CD4-positive, alpha-beta T cell treated with Interleukin-21 for 1 hour (primary cell): Measurements from ENCODE around the gene ANO3.
"Not testable (repeated sequence)": the region's sequence is repeated elsewhere in the genome, so short reads cannot be mapped to it uniquely, and the experiment has no call there.

Experiments used
- DNase-seq: peaks from one replicate; pipeline ENCODE4 v3.0.0-alpha.2; 2020

The ANO3 gene

DNA sequence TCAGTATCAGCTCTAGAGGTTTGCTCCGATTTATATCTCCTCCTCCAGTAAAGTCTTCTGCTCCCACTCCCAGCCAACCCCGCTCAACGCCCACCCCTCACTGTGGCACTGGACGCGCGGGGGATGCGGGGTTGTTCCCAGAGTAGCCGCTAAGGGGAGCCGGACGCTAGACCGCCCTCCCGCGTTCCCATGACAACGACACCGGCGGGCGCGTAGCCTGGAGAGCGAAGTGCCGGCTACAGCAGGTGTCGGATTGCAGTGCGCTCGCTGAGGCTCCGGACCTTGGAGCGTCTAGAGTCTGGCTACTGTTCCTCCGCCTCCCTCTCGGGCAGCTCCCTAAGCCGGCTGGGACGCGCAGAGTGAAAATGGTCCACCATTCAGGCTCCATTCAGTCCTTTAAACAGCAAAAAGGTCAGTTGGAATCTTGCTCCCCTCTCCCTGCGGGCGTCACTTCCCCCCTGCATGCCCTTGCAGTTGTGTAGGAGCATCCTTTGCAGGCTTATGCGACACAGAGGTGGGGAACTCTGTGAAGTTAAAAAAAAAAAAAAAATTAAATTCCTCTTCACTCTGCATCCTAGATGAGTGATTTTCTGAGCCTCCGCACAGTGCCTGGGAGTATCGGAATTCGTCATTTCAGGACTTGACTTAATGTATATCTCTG is at the start of gene ANO3:
Gene ANO3, plus strand, starts transcription at position 220 of the 661 bp plus-strand sequence. Its CDS starts 146 bp downstream, at position 366.
- no peak for DNase-seq

DNA sequence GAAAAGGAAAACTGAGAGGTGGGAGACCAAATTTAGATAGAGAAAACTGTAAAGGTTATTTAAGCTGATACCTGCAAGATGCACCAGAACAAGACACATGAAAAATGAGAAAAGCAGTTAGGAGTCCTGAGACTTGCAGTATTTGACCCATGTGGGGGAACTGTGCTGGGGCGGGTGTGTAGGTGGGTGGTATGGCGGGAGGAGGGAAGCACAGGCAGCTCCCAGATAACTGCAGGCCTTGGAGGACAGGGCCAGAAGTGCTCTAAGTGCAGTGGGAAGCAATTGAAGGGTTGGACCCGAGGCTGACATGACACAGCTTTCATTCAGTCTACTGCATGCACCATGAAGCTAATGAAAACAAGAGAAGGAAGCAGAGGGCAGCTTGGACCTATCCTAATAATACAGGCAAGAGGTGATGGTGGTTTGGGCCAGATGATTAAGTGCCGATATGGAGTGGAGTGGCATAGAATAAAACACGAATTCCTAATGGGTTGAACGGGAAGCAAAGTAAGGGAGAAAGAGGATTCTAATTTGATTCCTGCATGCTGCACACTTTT is 48.0 kb upstream of the ANO3 start:
- DNase-seq, result no peak

DNA sequence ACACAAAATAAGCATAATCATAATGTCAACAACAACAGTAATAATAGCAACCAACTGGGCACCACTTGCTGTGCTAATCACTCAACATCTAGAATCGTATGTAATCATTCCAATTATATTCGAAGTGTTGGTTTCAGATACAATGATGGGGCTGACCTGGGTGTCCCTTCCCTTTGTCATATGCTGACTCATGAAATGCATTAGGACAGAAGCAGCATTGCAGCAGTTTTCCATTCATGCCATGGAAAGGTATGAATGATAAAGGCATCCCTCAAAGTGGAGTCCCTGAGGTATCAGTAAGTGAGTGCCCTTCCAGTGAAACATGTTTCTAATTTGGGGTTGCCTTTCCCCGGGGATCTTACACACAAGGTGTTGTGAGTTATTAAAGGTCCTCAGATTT is 46.3 kb upstream of the ANO3 start:
- no peak for DNase-seq

DNA sequence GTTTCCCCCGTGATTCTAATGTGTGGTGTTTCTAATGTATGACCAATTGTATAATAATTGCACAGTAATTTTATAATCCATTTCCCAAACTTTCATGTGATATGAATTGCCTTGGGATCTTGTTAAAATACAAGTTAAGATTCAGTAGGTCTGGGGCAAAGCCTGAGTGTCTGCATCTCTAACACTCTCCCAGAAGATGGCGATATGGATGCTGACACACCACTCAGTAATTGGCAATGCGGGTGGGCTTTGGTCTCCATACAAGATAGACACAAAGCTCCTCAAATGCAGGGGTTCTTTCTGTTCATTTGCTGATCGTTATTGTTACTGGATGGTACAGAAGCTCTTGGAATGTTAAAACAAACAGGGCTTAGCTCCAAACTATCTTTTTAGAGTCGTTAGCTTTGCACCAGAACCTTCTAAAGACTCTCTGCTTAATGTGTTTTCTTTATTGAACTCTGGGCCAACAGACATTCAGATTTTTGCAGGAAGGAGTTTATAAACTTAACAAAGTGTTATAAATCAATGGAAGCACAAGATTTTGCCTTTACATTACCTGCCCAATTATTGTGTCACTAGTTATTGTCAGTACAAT is 45.4 kb upstream of the ANO3 start:
- DNase-seq, result no peak

DNA sequence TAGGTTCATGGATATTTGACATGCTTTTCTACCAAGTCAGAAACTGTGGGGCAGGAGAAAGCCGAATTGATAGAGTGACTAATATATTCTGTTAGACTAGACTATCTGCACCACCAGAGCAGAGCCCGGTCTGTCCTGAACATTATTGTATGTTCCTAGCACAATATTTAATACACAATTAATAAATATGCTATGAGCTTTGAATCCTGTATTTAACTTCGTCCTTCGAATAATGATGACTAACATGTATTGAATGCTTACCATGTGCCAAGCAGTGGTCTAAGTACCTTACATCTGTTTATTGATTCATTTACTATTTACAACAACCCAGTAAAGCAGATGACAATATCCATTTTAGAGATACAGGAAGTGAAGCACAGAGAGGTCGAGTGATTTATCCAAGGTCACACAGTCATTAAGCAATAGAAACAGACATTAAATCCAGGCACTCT is 44.8 kb upstream of the ANO3 start:
- DNase-seq, result no peak

DNA sequence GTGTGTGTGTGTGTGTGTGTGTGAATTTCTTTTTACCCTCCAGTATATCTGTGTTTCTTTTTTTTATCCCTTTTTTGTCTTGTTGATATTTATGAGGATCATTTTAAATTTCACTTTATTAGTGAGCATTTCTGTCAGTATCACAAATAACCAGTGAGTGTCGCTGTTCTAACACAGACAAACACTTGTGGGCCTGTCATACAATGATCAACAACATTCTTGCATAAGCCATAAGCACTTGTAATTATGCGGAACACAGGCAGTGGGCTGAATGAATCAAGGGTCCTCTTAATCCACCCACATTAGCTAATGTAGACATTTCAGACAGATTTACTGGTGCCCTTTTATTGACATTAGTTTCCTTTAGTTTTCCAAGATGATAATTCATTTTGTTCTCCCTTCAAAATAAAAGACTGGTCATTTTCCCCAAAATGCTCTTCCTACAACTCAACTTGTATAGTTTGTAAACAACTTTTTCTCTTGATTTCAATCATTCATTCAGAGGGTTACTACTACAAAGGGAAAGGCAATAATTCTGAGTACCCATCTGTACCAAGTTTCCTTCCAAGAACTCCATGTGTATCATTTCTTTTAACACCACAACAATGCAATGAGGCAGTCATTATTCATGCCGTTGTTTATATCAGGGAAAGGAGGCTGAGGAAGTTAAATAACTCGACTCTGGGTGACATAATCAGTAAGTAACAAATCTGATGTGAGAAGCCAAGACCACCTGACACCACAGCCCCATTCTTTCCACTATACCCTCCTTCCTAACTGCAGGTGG is 34.5 kb upstream of the ANO3 start:
- no peak for DNase-seq

DNA sequence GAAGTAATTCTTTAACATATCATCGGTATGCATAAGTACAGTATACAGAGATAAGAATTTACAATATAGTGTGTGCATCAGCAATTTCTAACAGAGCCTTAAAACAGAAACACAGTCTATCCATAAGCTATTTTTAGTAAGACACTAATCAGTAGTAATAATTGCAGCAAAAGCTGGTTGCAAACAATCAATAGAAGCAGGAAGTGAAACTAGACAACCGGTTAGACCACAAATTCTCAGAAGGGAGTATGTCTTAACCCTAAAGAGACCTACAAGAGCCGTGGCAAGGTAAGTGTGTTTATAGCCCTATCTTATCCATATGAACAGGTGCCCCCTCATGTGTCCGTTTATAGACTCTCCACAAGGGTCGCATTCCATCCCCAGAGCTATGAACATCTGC is 15.6 kb upstream of the ANO3 start:
- DNase-seq, result not testable (repeated sequence)

DNA sequence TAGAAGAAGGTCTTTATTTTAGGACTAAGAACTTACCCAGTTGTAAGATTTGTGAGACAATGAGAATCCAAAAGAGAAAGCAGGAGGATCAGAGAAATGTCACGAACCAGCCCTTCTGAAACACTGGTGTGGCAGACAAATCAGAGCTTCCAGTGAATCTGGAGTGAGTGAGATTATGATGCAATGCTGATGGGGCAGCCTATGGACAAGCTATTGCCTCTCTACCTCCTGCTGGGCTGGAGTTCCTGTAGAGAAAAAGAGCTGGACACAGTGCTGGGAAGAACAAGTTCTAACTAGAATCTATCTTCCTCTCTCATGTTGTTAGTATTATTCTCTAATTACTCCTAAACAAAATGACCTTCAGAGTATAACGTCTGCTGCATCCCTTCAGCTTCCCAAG is 12.0 kb upstream of the ANO3 start:
- no peak for DNase-seq

DNA sequence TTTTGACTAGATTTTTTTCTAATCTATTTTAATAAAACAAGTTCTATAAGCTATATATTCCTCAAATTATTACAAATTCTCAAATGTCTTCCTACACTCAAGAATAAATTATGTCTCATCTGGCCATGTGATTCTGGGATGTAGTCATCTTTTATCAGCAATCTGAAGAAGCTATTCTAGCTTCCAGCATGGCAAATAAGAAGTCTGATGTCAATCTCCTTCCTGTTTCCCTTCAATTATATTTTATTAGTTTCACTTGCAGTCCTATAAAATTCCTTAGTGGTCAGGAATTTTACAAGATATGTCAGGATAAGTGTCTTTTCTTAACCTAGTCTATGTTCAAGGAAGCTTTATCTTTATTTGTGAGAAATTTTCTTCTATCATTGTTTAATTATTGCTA is 10.4 kb upstream of the ANO3 start:
- DNase-seq, result no peak

DNA sequence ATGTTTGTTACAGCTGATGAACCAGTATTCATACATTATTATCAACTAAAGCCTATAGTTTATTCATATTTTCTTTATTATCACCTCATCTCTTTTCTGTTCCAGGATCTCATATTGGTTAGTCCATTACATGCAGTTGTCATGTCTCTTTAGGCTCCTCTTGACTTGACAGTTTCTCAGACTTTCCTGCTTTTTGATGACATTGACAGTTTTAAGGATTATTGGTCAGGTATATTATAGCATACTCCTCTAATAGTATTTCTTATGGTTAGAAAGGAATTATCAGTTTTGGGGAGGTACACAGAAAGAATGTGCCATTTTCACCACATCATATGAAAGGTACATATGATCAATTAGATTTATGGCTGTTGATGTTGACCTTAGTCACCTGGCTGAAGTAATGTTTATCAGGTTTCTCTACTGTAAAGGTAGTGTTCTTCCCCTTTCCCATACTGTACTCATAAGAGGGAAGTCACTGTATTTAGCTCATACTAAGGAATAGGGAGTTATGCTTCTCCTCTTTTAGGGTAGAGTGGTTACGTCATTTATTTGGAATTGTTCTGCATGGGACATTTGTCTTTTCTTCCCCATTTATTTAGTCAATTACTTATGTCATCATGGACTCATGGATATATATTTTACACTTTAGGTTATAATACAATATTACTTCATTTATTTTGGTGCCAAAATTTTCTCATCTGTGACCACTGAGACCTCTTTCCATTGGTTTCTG is 9.4 kb upstream of the ANO3 start:
- no peak for DNase-seq

DNA sequence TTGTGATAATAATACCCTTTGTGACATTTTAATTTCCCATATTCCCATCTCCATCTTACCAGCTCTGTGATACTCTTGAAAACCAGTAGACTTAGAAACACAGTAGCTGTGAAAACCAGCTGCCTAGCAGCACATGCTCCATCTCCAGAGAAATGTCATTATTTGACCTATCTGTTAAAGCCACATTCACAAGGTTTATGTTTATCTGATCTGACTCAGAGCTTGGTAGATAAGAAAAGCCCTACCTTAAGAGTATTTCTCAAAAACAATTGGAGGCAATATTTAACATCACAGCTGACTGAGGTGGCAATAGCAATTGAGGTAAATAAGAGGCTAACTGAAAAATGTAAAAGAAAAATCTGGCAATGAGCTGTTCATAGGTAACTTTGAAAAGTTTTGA is 8.1 kb upstream of the ANO3 start:
- no peak for DNase-seq

DNA sequence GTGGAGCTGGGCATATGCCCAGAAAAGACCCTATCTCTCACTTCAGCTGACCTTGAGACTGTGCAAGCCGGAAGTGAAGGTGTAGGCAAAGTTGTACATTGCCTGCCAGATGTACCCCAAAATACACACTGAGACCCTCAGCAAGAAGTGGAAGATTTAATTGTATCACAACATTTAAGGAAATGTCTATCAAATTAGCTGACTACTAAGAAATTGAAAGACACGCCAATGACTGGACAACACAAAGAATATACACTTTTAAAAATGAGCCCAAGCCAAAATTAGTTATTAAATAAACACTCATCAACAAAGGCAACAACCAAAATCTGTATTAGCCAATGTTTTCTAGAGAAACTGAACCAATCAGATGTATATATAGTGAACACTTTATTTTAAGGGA is 7.7 kb upstream of the ANO3 start:
- no peak for DNase-seq

DNA sequence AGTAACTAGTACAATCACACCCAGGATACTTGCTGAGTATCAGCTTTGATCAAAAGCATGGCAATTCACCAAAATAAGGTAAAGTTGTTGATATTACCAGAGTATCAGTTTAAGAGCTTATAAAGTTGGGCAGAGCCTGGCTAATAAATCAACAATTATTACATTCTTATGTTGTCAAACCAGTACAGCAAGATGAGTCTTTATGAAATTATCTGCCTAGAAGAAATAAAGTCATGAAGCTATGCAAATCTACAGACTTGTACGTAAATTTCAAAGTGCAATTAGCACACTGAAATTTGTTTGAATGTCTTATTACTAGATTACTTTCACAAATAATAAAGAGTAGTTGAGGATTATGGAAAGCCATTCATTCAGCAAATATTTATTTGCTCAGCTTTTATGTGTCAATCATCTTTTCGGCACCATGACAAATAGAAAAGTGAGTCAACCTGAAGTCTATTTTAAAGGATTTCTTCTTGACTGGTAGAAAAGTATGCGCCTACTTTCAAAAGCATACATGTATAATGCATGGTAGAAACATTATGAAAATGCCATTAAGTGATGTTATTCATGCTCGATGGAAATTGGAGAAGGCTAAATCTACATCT is 5.0 kb upstream of the ANO3 start:
- no peak for DNase-seq

DNA sequence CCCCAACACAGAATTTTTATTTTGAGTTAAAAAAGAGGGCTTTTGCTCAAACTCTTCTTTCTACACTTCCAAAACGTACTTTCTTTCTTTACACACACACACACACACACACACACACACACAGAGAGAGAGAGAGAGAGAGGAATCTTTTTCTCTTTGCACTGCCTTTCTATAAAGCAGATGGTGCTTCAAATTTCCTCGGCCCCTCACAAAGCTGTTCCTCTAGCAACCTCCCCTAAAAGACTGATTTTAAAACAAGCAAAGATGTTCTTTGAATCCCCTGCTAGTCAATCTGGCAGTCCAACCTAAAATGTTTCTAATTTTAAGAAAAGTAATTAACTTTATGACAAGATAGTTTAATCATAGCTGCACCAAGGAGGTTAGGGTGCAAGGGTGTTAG is 2.7 kb upstream of the ANO3 start:
- DNase-seq, result no peak

DNA sequence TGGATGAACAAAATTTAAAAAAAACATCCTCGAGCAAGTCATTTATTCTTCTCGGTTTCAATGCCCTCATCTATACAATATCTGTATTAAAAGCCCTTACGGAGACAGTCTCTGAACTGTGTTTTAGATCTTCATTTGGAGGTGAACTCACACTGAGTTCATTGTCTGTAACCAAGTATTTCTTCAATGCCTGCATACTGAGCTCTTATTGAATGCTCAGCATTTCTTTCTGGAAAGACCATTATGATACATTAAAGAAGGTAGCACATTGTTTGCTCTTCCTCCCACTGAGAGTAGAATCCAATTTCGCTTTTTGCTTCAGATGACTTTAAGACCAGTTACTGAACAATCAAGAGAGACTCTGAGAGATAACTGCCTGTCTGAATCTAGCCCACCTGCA is 1.7 kb upstream of the ANO3 start:
- DNase-seq, result no peak

DNA sequence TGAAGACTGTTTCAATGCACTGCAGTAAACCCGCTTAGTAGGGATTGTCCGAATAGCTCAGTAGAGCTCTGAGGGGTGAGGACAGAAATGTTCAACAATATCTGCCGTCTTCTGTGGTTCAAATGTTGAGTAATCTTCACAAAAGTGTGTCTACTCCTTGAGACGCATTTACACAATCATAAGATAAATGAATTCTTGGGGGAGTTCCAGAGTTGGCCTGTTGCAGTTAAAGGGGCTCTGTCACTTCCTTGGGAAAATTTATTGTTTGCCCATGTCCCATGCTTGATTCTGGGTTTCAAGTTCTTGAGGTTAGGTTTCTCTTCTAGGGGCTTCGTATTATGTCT is 614 bp downstream of the ANO3 start:
- no peak for DNase-seq

DNA sequence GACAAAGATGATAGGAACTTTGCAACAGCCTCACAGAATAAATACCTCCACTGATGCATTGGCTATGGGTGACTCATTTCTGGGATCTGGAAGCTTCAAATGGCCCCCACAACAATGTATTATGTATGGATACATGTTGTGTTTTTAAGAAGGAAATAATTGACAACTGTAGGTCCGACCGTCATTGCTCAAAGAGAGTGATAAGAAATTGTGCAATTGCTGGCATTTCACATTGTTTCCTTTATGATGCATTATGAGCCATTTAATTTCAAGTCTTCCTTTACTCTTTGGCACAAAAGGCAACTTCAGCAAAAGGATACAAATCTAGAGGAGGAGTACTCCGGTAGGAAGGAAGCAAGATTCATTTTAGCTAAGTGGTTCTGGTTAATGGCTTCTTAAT is 2.0 kb downstream of the ANO3 start:
- no peak for DNase-seq

DNA sequence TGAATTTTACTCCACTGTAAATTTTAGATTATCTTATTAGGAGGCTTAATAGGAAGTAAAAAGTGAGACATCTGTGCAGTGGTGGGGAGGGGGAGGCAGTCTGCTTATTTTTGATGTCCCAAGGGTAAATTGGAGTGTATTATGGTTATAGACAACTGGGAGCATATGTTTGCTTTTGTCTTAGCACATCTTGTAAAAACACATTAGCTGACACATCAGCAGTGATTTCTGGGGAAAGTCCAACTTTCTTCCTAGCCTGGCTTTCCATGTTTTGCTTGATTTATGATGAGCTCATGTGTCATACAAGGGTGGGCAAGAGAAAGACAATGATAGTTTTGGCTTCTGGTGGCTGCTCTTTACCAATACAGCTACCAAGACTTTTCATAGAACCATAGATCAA is 4.0 kb downstream of the ANO3 start:
- DNase-seq, result no peak

DNA sequence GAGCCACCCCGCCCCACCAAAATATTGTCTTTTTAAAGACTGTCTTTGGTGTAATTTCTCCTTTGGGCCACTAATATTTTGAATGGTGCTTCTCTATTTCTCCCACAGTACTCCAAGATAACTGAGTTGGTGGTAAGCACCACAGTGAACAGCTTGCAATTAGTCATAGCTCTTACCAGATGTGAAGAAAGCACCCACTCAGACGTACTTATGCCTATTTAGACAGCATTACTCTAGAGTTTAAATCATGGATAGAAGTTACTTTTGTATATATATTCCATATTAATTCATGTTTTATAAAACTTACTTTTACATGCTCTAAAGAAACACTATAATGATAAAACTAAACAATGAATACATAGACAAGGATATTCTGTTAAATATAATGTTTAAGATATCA is 12.7 kb downstream of the ANO3 start:
- no peak for DNase-seq

DNA sequence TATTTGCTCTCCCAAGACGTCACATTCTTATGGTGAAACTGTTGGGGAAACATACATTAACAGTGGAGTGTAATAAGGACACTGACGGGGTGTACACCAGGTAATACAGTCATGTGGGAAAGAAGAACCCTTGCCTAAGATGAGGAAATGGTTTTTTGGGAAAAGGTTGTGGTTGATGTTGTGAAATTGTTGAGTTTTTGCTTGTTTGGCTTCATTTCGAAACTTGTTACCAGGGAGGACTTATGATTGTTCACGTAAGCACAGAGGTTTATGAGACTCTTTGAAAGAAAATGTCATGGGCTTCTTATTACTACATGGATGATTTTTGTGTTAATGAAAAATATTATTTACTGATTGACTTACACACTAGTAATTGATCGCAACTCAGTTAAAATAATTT is 16.8 kb downstream of the ANO3 start:
- DNase-seq, result no peak

DNA sequence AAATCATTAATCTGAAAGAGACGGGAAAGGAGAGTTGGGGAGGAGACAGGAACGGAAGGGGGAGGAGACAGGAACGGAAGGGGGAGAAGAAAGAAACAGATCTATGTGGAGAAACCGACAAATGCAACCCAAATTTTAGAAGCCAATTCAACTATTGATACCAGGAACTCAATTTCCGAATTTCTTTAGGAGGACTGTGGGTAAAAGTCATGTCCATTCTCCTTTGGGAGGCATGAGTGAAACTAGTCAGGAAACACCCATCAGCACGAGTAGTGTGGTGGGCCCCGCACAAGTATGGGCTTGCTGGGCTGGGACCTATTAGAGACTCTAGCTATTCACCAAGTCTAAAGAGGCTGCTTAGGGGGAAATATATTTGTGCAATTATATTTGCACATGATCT is 18.1 kb downstream of the ANO3 start:
- DNase-seq, result no peak

DNA sequence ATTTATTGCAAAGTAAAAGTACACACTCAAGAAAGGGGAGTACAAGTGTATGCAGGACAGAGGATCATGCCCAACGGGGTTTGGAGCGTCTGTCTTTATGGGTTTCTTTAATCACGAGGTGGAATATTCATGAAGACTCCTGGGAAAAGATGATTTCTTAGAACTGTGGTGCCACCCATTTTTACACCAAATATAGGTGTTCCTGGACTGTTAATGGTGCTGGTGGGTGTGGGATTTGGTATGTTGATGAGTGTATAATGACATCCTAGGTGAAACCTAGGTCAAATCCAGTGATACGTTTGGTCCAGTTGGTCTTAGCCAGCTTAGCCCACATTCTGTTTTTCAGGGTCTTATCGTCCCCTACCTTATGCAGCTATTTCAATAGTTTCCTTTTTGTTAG is 21.1 kb downstream of the ANO3 start:
- no peak for DNase-seq

DNA sequence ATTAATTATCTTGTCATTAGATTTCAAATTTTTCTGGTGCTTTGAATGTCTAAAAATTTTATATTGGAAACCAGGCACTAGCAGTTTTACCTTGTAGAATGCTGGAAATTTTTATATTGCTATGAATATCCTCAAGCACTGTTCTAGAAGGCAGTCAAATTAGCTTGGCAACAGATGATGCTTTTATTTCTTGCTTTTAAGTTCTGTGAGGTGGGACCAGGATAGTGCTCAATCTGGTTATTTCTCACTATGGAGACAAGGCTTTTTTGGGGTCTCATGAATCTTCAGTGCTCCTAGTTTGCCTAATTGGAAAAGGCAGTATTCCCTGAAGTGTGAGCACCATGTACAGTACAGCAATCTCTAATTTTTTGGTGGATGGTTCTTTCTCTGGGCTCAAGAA is 27.1 kb downstream of the ANO3 start:
- DNase-seq, result no peak
